VCaP (cell line): ENCODE data around the gene GCDH.
A peak's percentile ranks its signal among the peaks of the same experiment; 100 is the strongest.

Experiments
- H3K27ac ChIP-seq: fragments of 450-650 bp; 2 replicates; pipeline ENCODE4 v1.5.1; 2017
- CTCF ChIP-seq: fragments of 450-650 bp; conservative IDR thresholded peaks from 2 replicates; pipeline ENCODE4 v1.5.1; 2017; ENCODE audit warnings: mild to moderate bottlenecking, moderate library complexity

GCDH gene

DNA sequence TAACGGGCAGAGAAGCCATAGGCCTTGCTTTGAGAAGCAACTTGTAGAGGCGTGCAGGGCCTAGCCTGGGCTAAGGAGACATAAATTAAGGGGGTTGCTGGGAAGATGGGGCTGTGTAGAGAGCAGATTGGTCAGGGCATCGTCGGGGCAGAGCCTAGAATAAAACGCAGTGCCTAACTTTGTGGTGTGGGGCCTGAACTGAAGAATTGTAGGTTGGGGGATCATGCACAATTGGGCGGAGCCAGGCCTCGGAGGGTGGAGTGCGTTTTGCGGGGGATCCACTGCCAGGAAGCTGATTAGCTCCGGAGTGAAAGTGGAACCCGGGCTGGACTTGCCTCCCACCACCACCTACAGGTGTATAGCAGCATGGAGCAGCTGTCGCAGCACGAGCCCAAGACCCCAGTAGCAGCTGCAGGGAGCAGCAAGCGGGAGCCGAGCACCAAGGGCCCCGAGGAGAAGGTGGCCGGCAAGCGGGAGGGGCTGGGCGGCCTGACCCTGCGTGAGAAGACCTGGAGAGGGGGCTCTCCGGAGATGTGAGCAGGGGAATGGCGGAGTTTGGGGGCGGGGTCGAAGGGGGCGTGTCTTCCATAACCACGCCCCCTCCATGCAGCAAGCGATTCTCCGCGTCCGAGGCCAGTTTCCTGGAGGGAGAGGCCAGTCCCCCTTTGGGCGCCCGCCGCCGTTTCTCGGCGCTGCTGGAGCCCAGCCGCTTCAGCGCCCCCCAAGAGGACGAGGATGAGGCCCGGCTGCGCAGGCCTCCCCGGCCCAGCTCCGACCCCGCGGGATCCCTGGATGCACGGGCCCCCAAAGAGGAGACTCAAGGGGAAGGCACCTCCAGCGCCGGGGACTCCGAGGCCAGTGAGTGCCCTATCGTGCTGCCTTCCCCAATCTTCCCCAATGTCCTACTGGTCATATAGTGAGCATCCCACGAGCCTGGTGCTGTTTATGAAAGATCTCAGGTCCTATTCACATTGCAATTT lies 23.6 kb upstream of the GCDH start:
- no peak for TF ChIP-seq CTCF
- H3K27ac ChIP-seq, result no peak overlapping the region

DNA sequence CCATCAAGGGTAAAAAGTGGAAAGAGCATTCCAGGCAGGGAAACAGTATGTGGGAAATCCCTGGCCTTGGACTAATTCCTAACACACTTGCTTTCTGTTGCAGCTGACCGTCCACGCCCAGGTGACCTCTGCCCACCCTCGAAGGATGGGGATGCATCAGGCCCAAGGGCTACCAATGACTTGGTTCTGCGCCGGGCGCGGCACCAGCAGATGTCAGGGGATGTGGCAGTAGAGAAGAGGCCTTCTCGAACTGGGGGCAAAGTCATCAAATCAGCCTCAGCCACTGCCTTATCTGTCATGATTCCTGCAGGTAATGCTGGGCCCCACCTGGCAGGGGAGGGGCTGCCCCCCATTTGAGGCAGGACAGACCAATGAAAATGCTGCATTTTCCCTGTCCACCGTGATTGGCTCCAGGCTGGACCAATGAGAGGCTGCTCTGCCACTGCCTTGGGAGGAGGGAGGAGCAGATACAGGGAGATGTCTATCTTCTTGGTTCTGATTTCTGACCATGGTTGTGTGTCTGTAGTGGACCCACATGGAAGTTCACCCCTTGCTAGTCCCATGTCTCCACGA lies 22.3 kb upstream of the GCDH start:
- H3K27ac ChIP-seq, result no peak overlapping the region
- no peak for TF ChIP-seq CTCF

DNA sequence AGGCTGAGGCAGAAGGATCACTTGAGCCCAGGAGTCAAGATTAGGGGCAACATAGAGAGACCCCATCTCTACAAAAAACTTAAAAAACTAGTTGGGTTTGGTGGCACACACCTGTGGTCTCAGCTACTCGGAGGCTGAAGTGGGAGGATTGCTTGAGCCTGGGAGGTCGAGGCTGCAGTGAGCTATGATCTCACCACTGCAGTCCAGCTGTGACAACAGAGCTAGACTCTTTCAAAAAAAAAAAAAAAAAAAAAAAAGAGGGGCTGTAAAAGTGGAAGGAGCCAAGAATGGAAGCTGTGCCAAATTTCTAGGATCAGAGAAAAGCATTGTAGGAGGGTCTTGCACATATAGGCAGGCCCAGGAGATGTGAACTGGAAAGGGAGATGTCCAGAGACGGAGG lies 19.3 kb upstream of the GCDH start:
- H3K27ac ChIP-seq, result no peak overlapping the region
- TF ChIP-seq CTCF, result no peak

DNA sequence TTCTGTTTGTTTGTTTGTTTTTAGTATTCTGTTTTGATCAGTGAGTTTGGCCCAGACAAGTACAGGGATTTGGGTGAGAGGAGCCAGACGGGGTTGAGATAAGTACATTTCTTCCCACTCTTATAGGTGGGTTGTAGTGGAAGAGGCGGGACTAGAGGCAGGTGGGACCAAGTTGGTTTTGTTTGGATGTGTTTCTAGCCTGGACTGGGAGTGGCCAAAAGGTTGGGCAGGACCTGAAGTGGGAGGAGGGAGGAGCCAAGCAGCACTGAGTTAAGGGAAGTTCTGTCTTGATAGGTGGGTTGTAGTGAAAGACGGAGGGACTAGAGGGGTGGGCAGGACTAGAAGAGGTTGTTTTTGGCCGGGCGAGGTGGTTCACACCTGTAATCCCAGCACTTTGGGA lies 18.7 kb upstream of the GCDH start:
- no peak overlapping the region for H3K27ac ChIP-seq
- TF ChIP-seq CTCF, result no peak

GRCh38 chr19:12872941-12873890 lies 17.7 kb upstream of the GCDH start:
- peak overlapping the region; percentile 33; the same call in 1 of the 2 replicates for H3K27ac ChIP-seq
- TF ChIP-seq CTCF, result no peak

DNA sequence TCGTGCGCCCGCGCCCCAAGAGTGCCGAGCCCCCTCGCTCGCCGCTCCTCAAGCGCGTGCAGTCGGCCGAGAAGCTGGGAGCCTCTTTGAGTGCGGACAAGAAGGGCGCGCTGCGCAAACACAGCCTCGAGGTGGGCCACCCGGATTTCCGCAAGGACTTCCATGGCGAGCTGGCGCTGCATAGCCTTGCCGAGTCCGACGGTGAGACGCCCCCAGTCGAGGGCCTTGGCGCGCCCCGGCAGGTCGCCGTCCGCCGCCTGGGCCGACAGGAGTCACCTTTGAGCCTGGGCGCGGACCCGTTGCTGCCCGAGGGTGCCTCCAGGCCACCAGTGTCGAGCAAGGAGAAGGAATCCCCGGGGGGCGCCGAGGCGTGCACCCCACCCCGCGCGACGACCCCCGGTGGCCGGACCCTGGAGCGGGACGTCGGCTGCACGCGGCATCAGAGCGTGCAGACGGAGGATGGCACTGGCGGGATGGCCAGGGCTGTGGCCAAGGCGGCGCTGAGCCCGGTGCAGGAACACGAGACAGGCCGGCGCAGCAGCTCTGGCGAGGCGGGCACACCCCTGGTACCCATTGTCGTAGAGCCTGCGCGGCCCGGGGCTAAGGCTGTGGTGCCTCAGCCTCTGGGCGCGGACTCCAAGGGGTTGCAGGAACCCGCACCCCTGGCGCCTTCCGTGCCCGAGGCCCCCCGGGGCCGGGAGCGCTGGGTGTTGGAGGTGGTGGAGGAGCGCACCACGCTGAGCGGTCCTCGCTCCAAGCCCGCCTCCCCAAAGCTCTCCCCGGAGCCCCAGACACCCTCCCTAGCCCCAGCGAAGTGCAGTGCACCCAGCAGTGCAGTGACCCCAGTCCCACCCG lies 16.8 kb upstream of the GCDH start:
- no peak for TF ChIP-seq CTCF
- peak overlapping the region; percentile 33; the same call in 1 of the 2 replicates for H3K27ac ChIP-seq
